HG02678 (cell line): ENCODE data around the gene TTC1.
A peak's percentile ranks its signal among the peaks of the same experiment; 100 is the strongest.

ENCODE experiments used
- ATAC-seq: cut with Tn5 transposase; IDR thresholded peaks from one replicate; pipeline ENCODE4 v1.9.1; 2021; ENCODE audit warnings: mild to moderate bottlenecking, moderate library complexity; ENCODE audit not compliant: unreplicated experiment

The TTC1 gene

GRCh38 chr5:160082614-160083500, 73.9 kb downstream of the TTC1 start:
- ATAC-seq = no peak

DNA sequence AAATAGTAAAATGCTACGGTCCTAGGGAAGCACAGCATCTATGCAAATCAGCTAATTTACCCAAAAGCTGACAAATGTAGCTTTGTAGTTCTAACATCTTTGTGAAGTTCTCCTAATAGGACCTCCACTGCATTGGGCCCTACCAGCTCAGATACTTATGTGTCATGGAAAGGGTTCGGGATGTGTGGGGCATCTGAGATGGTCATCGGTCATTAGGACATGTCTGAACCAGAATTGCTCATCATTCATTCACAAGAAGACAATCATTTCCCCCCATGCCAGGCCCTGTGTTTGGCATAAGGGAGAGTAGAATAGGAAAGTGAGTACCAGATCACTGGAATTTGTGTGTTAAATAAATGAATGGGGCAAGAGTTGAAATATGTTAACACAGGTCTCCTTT, 74.6 kb downstream of the TTC1 start:
- no peak for ATAC-seq

DNA sequence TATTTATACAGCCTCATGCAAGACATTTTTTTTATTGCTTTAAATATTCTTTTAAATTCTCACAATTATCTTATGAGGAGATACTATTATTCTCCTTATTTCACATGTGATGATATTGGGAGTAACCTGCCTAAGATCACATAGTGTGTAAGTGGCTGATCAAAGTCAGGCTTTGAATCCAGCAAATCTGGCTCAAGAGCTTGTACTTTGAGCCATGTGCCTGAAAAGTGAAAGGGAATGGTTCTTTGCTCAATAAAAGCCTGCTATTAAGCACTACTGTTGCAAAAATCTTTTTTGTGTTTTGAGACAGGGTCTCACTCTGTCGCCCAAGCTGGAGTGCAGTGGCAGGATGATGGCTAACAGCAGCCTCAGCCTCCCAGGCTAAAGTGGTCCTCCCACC, 75.2 kb downstream of the TTC1 start:
- ATAC-seq = no peak

DNA sequence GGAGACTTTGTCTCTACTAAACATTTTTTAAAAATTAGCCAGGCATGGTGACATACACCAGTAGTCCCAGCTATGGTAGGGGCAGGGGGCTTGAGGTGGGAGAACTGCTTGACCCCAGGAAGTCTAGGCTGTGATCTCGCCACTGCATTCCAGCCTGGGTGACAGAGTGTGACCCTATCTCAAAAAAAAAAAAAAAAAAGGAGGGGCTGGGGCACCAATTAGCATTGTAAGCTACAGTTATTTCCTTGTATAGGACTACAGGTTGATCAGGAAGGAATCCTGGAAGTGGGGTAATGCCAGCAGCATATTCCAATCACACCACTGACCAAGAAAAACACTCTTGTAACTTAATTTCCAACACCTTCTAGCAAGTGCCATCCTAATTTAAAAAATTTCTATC, 78.3 kb downstream of the TTC1 start:
- ATAC-seq = no peak

DNA sequence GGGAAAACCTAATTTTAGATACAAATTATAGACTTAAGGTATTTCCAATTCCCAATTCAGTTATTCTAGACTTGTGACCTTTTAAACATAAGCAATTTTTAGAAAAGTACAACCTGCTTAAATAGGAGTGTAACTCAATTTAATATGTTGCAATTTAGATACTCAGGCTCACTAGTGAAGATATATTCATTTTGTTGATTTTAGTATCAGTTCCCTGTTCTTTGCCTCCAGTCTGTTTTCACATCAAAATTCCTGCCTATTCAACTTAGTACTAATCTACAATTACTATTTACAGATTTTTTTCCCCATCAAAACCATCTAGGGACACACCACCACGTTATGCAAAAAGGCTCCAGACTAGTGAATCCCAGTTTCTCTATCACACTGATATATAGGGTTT, 79.9 kb downstream of the TTC1 start:
- no peak for ATAC-seq

GRCh38 chr5:160089531-160089930, 80.6 kb downstream of the TTC1 start:
- no peak for ATAC-seq

DNA sequence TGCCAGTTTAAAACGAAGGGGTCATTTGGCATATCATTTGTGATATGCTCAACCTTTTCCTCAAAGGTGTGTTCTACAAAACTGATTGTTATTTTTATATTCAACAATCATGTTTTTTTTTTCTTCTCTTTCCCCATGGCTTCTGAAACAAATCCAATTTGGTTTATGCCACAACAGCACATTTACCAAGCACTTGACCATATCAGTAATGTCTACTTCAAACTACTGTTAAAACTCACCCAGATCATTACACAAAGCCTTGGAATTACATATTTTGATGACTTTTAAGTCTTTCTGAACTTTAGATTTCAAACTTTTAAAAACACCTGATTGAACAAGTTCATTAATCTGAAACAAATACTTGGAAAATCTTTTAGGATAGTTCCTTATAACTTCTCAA, 81.1 kb downstream of the TTC1 start:
- ATAC-seq = no peak

DNA sequence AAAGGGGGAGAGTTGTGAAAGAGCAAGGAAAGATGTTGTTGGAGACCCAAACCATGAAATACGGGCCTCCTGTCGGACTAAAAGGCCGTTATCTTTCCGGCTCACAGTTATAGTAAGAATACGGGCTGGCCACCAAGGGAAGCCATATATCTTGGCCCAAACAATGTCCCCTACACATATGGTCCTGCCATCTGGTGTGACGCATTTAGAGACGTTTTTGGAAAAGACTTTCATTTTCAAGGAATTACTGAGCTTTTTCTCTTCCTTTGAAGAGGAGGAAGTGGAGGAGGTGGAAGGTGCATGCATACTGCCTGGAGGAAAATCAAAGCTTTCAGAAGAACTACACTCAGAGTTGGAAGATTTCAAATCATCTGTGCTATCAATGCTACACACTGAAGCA, 83.6 kb downstream of the TTC1 start:
- no peak for ATAC-seq

- ATAC-seq = peak; percentile 84
Observed at GRCh38 chr5:160092960-160093707, 84.2 kb downstream of the TTC1 start.

DNA sequence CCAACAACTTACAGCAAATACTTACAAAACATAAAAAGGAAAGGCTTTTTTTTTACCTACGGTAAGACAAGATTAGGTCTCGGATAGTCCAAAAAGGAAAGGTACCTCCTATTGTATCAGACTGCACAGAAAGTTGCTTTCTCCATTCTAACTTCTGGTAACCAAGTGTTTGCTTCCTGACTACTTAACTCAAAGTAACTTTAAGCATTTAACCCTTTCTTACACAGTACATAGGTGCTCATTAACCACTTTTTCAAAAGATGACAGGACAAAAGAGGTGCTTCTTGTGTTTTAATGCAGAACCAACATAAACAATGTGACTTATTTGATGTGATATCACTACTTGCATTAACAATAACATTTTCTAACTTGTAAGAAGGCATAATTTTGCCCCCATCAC, 87.2 kb downstream of the TTC1 start:
- no peak for ATAC-seq

DNA sequence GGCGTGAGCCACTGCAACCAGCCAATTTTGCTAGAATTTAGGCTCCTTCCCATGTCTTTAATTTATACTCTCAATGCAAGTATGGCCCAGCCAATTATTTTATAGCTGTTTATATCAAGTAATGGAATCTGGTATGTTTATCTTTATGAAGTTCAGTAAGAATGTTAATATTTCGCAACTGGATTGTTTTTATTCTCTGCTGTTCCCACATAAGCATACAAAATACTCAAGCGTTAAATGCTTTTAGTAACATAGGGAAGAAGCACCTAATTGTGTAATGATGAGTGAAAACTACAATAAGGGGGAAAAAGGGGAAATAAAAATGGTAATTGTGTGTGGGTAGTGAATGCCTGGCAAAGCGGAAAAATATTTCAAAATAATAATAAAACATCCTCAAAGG, 89.1 kb downstream of the TTC1 start:
- ATAC-seq = no peak

GRCh38 chr5:160105686-160106360, 96.9 kb downstream of the TTC1 start:
- ATAC-seq = peak; percentile 87

DNA sequence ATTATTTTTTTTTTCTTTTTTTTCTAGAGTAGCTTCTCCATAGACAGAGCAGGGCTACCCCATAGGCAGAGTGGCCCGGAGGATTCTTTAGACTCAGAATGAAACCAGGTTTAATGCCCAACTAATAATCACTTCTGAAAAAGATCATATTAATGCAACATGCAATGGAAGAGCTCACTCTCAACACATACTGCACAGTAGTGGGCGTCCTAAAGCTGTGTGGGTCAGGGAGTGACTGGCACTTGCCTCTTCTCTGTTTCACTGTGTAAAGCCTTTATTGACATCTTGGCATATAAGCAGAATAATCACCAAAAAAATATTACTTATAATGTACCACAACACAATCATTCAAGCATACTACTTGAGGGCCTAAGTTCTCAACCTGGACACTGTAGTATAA, 99.2 kb downstream of the TTC1 start:
- ATAC-seq = peak; percentile 42
